ENCODE data around the gene EDEM1. TPM values are rescaled to one million over a fixed set of nuclear protein-coding genes. Genes with fewer than 3 reads are reported as not detected.

EDEM1 gene
- total RNA-seq, 1 experiment from 2014 or later, result 17.7 TPM

Other genes with a start within 250 kb of the EDEM1 start
- 39.0 and 41.3 TPM in 2 replicates for gene BHLHE40, start 208.3 kb upstream of the EDEM1 start, total RNA-seq (2014; rRNA removed; shearing (Covaris generic))
- gene ARL8B, start 65.4 kb upstream of the EDEM1 start, total RNA-seq (2014; rRNA removed; shearing (Covaris generic)), result 25.9 and 40.9 TPM in 2 replicates

Data from M059J (cell line).